Immature natural killer cell (primary cell): ENCODE results near the gene UNC5CL. TPM values are rescaled to one million over a fixed set of nuclear protein-coding genes. Genes with fewer than 3 reads are reported as not detected.
A peak's percentile ranks its signal among the peaks of the same experiment; 100 is the strongest.

Experiments
- DNase-seq, 3 donors: peaks; one replicate each; pipeline ENCODE4 v3.0.0; 2022; ENCODE audit warnings: mixed read lengths in 1 of 3
- H3K27ac Mint-ChIP-seq, 6 donors: one replicate each; pipeline ENCODE4 v1.8.0; 2020; ENCODE audit warnings: mixed read lengths in 6 of 6, mild to moderate bottlenecking in 5 of 6, inconsistent platforms in 4 of 6, moderate library complexity in 3 of 6
- H3K27me3 Mint-ChIP-seq, 3 donors: one replicate each; pipeline ENCODE4 v1.8.0; 2020 to 2021; ENCODE audit warnings: low read depth in 3 of 3, mild to moderate bottlenecking in 3 of 3, mixed read lengths in 3 of 3, moderate library complexity in 3 of 3, inconsistent platforms in 1 of 3
- H3K36me3 Mint-ChIP-seq, 3 donors: one replicate each; pipeline ENCODE4 v1.8.0; 2020; ENCODE audit warnings: mixed read lengths in 3 of 3, inconsistent platforms in 2 of 3, mild to moderate bottlenecking in 2 of 3
- H3K4me1 Mint-ChIP-seq, 2 donors: one replicate each; pipeline ENCODE4 v1.8.0; 2020; ENCODE audit warnings: inconsistent platforms in 2 of 2, mild to moderate bottlenecking in 2 of 2, mixed read lengths in 2 of 2, moderate library complexity in 1 of 2
- H3K4me3 Mint-ChIP-seq, 5 donors: one replicate each; pipeline ENCODE4 v1.8.0; 2020; ENCODE audit warnings: mild to moderate bottlenecking in 5 of 5, mixed read lengths in 5 of 5, inconsistent platforms in 3 of 5, moderate library complexity in 3 of 5
- H3K9me3 Mint-ChIP-seq, 6 donors: one replicate each; pipeline ENCODE4 v1.8.0; 2020; ENCODE audit warnings: mild to moderate bottlenecking in 6 of 6, mixed read lengths in 6 of 6, inconsistent platforms in 4 of 6, moderate library complexity in 3 of 6
- polyA plus RNA-seq, 3 donors: library from polyadenylated mRNA; unstranded; fragments of 300-500 nt; fragmentation: Illumina TruSeq; gene quantifications; one replicate each; pipeline ENCODE4 v1.2.3, GENCODE V29; 2021

The UNC5CL gene
- polyA plus RNA-seq, 3 donors from 2014 or later = 0.19 to 0.45 TPM; not detected in 1

- Mint-ChIP-seq H3K4me3 (no peak overlapping the region), H3K27me3 (peaks cover 0 to 14% (median 8%) of the 10 kb centered on the region in 3 donors), H3K9me3 (no peaks in the 10 kb centered on the region), H3K27ac (no peak overlapping the region), H3K4me1 (no peaks in the 10 kb centered on the region), H3K36me3 (no peaks in the 10 kb centered on the region)
- DNase-seq = no peak
These were observed 36.9 kb downstream of the UNC5CL start for GRCh38 chr6:41002168-41002567.

- Mint-ChIP-seq H3K27ac (no peak overlapping the region), H3K36me3 (no peaks in the 10 kb centered on the region), H3K4me3 (no peak overlapping the region), H3K27me3 (peaks cover 0 to 17% (median 11%) of the 10 kb centered on the region in 3 donors), H3K4me1 (no peaks in the 10 kb centered on the region), H3K9me3 (no peaks in the 10 kb centered on the region)
- DNase-seq = no peak
These were observed 38.8 kb downstream of the UNC5CL start for GRCh38 chr6:41000248-41000647.

- Mint-ChIP-seq H3K27me3 (peaks cover 0 to 17% (median 14%) of the 10 kb centered on the region in 3 donors), H3K36me3 (no peaks in the 10 kb centered on the region), H3K4me1 (no peaks in the 10 kb centered on the region), H3K4me3 (no peak overlapping the region), H3K9me3 (no peaks in the 10 kb centered on the region), H3K27ac (no peak overlapping the region)
- DNase-seq = no peak
These were observed 39.5 kb downstream of the UNC5CL start for GRCh38 chr6:40999569-40999968.

GRCh38 chr6:40998661-40999060 is 40.4 kb downstream of the UNC5CL start:
- DNase-seq = no peak
- Mint-ChIP-seq H3K4me3 (no peak overlapping the region), H3K9me3 (no peaks in the 10 kb centered on the region), H3K4me1 (no peaks in the 10 kb centered on the region), H3K27ac (no peak overlapping the region), H3K36me3 (no peaks in the 10 kb centered on the region), H3K27me3 (peaks cover 2 to 17% (median 14%) of the 10 kb centered on the region in 3 donors)

GRCh38 chr6:40997234-40997957 is 41.6 kb downstream of the UNC5CL start:
- no peak overlapping the region for H3K27ac Mint-ChIP-seq
- H3K27me3 Mint-ChIP-seq = peaks cover 5 to 13% (median 11%) of the 10 kb centered on the region in 3 donors
- no peaks in the 10 kb centered on the region for H3K36me3 Mint-ChIP-seq

GRCh38 chr6:40996591-40997233 is 42.3 kb downstream of the UNC5CL start:
- H3K4me3 Mint-ChIP-seq = no peak overlapping the region
- H3K4me1 Mint-ChIP-seq = no peaks in the 10 kb centered on the region
- DNase-seq = no peak
- H3K27me3 Mint-ChIP-seq = peaks cover 5 to 15% (median 11%) of the 10 kb centered on the region in 3 donors
- no peaks in the 10 kb centered on the region for H3K9me3 Mint-ChIP-seq
- H3K36me3 Mint-ChIP-seq = no peaks in the 10 kb centered on the region
- H3K27ac Mint-ChIP-seq = peak overlapping the region in 1 of 6 donors; percentile 24

More at GRCh38 chr6:40997234-40997957, 41.6 kb downstream of the UNC5CL start:
- Mint-ChIP-seq H3K4me3 (no peak overlapping the region), H3K9me3 (no peaks in the 10 kb centered on the region), H3K4me1 (no peaks in the 10 kb centered on the region)
- no peak for DNase-seq

GRCh38 chr6:40992746-40993145 is 46.3 kb downstream of the UNC5CL start:
- Mint-ChIP-seq H3K27ac (no peak overlapping the region), H3K27me3 (peaks cover 7 to 17% (median 11%) of the 10 kb centered on the region in 3 donors), H3K4me3 (no peak overlapping the region), H3K9me3 (no peaks in the 10 kb centered on the region), H3K36me3 (no peaks in the 10 kb centered on the region), H3K4me1 (no peaks in the 10 kb centered on the region)
- no peak for DNase-seq

GRCh38 chr6:40990301-40990700 is 48.7 kb downstream of the UNC5CL start:
- H3K27ac Mint-ChIP-seq = no peak overlapping the region
- H3K9me3 Mint-ChIP-seq = no peaks in the 10 kb centered on the region
- H3K27me3 Mint-ChIP-seq = peaks cover 3 to 16% (median 7%) of the 10 kb centered on the region in 3 donors

GRCh38 chr6:40989204-40990169 is 49.5 kb downstream of the UNC5CL start:
- Mint-ChIP-seq H3K27ac (no peak overlapping the region), H3K36me3 (no peaks in the 10 kb centered on the region), H3K4me1 (no peaks in the 10 kb centered on the region), H3K27me3 (peaks cover 5 to 13% (median 9%) of the 10 kb centered on the region in 3 donors), H3K9me3 (no peaks in the 10 kb centered on the region), H3K4me3 (no peak overlapping the region)
- no peak for DNase-seq

More at GRCh38 chr6:40990301-40990700, 48.7 kb downstream of the UNC5CL start:
- no peaks in the 10 kb centered on the region for H3K4me1 Mint-ChIP-seq
- no peak overlapping the region for H3K4me3 Mint-ChIP-seq
- no peak for DNase-seq
- H3K36me3 Mint-ChIP-seq = no peaks in the 10 kb centered on the region

- no peaks in the 10 kb centered on the region for H3K36me3 Mint-ChIP-seq
- H3K4me1 Mint-ChIP-seq = no peaks in the 10 kb centered on the region
- H3K4me3 Mint-ChIP-seq = no peak overlapping the region
- no peak overlapping the region for H3K27ac Mint-ChIP-seq
- peaks cover 6 to 14% (median 7%) of the 10 kb centered on the region in 3 donors for H3K27me3 Mint-ChIP-seq
- H3K9me3 Mint-ChIP-seq = no peaks in the 10 kb centered on the region
- DNase-seq = no peak
These were observed 50.4 kb downstream of the UNC5CL start for GRCh38 chr6:40988634-40989033.

GRCh38 chr6:40986921-40987819 is 51.9 kb downstream of the UNC5CL start:
- no peak overlapping the region for H3K4me3 Mint-ChIP-seq
- no peaks in the 10 kb centered on the region for H3K9me3 Mint-ChIP-seq
- H3K27me3 Mint-ChIP-seq = peaks cover 6 to 18% (median 8%) of the 10 kb centered on the region in 3 donors
- no peak for DNase-seq
- H3K4me1 Mint-ChIP-seq = no peaks in the 10 kb centered on the region
- no peak overlapping the region for H3K27ac Mint-ChIP-seq
- no peaks in the 10 kb centered on the region for H3K36me3 Mint-ChIP-seq

GRCh38 chr6:40986364-40986763 is 52.7 kb downstream of the UNC5CL start:
- H3K27ac Mint-ChIP-seq = no peak overlapping the region
- H3K36me3 Mint-ChIP-seq = no peaks in the 10 kb centered on the region
- no peak overlapping the region for H3K4me3 Mint-ChIP-seq
- H3K27me3 Mint-ChIP-seq = peaks cover 6 to 15% (median 8%) of the 10 kb centered on the region in 3 donors
- no peaks in the 10 kb centered on the region for H3K4me1 Mint-ChIP-seq
- DNase-seq = no peak
- no peaks in the 10 kb centered on the region for H3K9me3 Mint-ChIP-seq

GRCh38 chr6:40983752-40984151 is 55.3 kb downstream of the UNC5CL start:
- Mint-ChIP-seq H3K27ac (no peak overlapping the region), H3K27me3 (peaks cover 6 to 20% (median 6%) of the 10 kb centered on the region in 3 donors), H3K9me3 (no peaks in the 10 kb centered on the region), H3K4me3 (no peak overlapping the region), H3K4me1 (no peaks in the 10 kb centered on the region), H3K36me3 (no peaks in the 10 kb centered on the region)
- DNase-seq = no peak
